ENCODE measurements around the gene DOK5. TPM values are rescaled to one million over a fixed set of nuclear protein-coding genes. Genes with fewer than 3 reads are reported as not detected.
"Not testable (repeated sequence)": the region's sequence is repeated elsewhere in the genome, so short reads cannot be mapped to it uniquely, and the experiment has no call there.

The DOK5 gene
- polyA plus RNA-seq, 1 donor, result 9.7 TPM

DNA sequence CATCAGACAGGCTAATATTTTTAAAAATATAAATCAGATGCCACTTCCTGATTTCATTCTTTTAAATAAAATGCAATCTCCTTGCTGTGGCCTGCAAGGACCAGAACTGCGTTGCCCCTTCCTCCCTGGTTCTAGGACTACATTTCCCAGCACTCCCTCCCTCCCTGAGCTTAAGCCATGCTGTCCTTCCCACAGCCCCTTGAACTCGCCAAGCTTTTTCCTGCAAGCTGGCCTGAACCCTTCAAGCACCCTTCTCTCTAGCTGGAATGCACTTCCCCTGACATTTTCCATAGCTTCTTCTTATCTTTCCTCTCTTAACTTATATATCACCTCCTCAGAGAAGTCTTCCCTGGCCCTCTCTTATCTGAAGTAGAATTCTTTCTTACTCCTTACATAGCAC is 6.1 kb upstream of the DOK5 start:
- no peak for DNase-seq

DNA sequence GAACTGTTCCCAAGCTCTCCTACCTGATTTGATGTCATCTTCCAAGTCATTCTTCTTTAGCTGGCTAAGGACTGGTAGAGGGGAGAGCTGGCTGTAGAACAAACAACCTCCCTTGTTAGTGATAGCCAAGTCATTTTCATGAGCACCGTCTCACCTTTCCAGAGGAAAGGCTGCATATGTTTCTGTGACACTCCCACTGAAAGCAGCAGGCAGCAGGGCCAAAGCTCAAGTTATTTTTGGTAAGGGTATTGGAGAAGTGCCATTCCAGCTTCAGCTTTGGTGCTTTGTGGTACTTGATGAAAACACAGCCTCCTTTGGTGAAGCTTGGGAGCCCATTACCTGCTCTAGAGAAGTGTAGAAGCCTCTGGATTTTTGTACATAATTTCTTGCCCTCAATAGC is 5.4 kb upstream of the DOK5 start:
- DNase-seq, result no peak

DNA sequence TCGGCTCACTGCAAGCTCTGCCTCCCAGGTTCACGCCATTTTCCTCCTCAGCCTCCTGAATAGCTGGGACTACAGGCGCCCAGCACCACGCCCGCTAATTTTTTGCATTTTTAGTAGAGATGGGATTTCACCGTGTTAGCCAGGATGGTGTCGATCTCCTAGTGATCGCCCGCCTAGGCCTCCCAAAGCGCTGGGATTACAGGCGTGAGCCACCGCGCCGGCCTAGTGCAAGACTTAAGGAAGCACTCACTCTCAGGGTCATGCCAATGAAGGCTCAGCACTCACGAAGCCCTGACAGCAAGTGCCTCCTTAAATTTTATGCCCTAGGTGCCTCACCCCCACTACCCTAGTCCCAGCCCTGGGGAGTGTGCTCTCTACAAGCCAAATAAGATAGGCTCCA is 4.7 kb upstream of the DOK5 start:
- no peak for DNase-seq

DNA sequence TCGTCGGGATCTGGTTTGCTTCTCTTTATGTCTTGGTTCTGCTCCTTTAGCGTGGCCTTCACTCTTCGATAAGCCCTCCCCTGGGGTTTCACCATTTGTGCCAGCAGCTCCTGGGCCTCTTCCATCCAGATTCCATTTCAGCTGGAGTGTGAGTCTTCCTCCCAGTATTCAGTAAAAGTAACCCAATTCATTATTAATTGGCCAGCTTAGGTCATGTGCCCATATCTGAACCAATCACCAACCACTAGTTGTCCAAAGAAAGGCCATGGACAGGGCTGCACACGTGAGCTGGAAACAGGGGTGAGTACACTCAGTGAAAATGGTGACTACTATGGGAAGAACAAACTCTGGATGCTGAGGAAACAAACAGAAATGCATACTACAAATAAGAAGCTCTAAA is 2.8 kb upstream of the DOK5 start:
- DNase-seq, result no peak

DNA sequence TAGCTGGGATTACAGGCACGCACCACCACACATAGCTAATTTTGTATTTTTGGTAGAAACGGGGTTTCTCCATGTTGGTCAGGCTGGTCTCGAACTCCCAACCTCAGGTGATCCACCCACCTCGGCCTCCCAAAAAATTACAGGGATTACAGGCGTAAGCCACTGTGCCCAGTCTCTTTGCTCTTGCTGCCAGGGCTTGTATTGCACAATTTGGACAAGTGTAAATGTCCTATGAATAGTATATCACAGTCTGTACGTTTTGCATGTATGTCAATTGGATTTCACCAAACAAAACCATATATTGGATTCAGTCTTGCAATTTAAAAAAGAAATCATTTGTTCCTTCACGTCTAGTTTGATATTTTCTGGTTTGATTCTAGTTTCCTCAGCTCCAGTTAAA is 2.1 kb upstream of the DOK5 start:
- DNase-seq, result no peak

DNA sequence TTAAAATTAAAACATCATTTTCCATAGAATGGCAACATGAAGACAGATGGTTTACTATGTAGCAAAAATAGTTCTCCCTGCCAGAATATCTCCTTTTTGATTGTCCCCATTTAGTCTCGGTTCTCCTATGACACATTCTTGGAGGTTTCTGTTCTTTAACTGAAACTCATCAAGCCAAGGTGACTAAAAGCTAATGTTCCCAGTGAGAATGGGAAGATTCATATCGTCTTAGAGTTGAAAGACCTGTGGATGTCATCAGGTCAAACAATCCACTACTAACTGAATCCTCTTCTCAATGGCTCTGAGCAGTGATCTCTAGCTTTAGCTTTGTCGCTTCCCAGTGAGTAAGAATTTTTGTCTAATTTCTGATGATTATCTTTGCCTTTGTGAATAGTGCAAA is 1.3 kb upstream of the DOK5 start:
- no peak for DNase-seq

DNA sequence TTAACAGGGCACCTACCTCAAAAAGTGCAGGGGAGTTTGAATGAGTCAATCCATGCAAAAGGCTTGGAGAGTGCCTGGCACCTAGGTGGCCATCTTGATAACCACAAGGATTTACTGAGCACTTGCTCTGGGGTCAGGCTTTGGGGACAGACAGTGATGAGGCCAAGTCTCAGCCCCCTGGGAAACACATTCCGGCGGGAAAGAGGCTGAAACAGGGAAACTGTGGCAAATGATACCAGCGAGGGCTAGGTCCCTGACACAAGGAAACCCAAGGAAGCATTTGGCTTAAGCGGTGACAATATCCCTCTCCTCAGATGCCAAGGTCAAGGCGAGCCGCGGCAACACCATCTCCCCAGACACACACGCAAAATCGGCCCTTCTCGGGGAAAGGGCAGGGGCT is 527 bp upstream of the DOK5 start:
- DNase-seq, result no peak

DNA sequence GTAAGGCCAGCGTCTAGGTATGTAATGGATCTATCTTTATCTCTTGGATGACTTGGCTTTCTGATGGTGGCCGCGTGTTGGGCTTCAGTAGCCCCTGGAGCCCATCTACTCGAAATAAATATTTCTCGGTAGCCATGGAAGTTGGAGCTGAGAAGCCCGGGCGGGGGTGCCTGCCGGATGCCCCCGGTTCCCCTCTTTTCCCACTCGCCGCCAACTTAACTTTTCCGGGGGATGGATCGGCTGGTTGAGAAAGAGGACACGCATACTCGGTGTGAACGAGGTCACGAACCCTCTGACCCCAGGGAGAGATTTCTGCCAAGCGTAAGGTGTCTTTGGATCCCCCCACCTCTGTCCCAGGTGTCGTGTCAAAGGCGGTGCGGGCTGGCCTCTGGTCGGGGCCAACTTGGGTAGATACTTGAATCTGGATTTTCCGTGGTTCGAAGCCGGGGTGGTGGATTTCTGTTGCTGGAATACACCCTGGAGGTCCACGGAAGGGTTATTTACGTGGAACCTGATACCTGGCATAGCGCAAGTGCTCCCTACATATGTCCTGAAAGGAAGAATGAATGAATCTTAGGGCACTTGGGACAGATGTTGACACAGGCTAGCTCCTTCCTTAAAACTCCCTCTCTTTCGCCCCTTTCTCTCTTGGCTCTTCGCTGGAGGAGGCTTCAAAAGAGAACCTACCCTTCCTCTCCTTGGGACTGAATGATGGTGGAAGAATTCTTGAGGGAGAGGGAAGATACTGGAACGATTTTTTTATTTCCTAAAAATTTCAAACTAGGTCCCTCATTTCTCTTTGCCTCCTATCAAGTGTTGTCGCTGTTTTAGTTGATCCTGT is 996 bp downstream of the DOK5 start:
- DNase-seq, result no peak

DNA sequence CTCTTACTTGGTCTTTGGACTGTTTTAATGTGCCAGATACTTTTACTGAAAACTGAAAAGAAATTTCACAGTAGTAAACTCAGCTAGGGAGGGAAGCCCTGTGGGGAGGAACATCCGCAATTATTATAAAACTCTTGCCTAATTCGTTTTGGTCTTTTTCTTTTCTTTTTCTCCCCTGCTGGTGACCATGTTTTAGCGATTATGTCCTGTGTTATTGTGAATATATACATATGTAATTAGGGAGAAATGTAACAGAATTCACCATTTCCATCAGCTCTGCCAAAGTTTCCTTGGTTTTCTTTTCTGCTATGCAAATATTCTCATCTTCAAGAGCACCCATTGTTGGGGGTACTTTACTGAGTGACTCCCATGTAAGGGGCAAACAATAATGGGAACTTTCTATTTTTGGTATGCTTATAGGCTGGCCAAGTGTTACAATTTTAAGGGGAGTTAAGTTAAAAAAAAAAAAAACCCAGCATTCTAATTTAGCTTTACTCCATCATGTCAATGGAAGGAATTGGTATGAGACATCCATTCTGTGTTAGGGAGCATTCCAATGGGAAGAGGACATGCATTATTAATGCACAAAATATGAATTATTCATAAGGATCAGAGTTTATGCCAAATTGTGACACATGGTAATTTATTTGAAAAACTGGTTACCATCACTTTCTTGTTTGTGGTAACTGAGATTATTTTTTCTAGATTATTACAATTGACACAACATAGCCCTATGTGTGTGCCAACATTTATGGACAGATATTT is 2.0 kb downstream of the DOK5 start:
- no peak for DNase-seq

DNA sequence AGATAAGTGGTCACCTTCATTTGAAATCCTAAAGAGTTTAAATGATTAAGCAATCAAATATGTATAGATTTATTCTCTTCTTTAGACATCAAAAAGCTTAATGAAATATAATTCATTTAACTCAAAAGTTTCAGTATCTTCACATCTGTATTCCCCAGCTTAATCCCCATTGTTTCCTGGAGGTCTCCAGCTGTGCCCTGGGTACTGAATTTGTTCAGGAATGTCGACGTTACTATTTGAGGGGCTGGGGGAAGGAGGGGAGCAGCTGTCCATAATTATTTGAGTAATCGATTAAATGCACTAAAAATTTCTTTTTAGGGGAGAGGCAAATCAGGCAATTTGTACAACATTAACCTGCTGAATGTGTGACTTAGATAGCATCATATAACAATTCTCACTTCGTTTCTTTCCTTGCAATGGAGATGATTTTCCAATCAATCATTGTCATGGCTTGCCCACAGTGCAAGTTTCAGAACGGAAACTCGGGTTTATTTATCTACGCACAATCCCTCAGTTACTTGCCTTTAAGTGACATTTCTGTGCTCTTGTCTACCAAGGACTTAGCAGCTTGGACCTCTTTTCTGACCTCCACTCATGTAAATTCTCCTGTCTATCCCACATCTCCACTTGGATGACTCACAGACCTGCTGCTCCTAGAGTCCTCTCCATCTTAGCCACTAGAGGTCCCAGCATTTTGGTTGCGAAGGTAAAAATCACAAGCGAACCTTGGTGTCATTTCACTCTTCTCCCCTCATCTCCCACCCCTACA is 3.9 kb downstream of the DOK5 start:
- no peak for DNase-seq

DNA sequence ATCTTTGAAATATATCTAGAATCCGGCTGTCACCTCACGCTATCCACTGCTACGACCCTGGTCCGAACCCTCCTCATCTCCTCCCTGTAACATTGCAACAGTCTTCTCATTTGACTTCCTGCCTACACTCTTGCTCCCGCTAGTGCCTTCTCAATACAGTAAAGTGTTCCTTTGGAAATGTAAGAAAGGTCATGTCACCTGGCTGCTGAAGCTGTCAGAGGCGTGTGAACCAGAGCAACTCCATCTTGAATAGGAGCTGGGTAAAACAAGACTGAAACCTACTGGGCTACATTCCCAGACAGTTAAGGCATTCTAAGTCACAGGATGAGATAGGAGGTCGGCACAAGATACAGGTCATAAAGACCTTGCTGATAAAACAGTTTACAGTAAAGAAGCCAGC is 4.5 kb downstream of the DOK5 start:
- not testable (repeated sequence) for DNase-seq

DNA sequence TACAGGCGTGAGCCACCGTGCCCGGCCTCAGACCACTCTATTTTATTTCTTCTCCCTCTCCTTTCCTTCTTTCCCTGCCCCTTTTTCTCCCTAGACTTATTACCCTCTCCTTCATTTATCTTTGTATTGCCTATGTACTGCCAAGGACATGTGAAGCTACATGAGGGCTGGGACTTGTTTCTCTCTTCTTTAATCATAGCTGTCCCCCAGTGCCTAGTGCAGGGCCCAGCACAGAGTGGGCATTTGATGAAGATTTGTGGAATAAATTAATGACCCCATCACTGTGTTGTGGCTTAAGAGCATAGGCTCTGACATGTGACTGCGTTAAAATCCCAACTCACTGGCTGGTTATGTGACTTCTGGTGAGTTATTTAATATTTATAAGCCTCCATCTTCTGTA is 6.0 kb downstream of the DOK5 start:
- DNase-seq, result no peak

DNA sequence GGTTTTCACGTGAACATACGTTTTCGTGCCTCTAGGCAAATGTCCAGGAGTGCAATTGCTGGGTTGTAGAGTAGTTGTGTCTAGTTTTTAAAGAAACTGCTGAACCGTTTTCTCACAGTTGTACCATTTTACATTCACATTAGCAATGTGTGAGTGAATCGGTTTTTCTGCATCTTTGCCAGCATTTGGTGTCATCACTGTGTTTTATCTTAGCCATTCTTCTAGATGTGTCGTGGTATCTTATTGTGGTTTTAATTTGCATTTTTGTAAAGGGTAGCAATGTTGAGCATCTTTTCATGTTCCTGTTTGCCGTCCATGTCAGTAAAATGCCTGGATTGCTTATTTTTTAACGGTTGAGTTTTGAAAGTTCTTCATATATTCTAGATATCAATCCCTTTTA is 10.2 kb downstream of the DOK5 start:
- DNase-seq, result no peak

DNA sequence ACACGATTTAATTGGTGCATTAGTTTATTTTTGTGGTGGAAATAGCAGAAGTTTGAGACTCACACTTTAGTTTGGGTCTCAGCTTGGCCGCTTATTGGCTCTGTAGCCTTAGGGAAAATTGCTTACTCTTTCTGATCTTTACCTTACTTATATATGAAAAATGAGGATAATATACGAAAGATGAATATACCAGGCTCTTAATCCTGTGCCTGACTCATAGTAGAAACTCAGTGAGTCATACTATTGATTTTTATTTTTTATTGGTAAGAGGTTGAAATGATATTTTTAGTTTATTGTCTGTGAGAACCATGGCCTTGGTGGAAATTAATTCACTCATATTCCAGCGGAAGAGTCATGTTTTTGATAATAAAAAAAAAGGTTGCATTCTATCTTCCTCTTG is 11.2 kb downstream of the DOK5 start:
- DNase-seq, result no peak

DNA sequence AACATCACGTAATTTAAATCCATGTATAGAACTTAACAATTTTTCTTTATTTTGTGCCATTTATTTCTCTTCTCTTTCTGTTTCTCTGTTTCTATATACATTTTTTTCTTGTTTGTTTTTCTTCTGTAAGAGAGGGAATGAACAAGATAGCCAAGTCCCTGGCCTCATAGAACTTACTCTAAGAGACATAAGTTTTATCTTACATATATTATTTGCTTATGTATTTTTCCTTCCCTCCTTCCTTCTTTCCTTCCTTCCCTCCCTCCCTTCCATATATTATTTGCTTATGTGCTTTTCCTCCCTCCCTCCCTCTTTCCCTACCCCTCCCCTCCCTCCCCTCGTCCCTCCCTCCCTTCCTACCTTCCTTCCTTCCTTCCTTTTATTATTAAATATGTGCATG is 13.0 kb downstream of the DOK5 start:
- no peak for DNase-seq

DNA sequence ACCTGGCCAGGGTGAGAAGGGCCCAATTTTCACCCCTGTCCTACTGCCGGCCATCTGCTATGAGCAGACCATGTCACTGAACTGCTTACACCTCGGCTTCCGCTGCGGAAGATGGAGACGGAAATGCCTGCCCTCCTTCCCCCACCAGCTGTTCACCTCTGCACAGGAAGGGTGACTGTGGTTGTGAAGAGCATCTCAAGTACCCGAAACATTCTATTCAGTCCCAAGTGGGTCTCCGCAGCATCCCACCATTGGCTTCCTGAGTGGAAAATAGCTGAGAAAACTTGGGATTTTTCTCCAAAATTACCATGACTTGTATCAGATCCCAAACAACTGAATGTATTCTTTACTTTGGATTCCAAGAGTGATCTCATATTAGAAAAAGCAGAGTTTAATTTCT is 16.1 kb downstream of the DOK5 start:
- no peak for DNase-seq

DNA sequence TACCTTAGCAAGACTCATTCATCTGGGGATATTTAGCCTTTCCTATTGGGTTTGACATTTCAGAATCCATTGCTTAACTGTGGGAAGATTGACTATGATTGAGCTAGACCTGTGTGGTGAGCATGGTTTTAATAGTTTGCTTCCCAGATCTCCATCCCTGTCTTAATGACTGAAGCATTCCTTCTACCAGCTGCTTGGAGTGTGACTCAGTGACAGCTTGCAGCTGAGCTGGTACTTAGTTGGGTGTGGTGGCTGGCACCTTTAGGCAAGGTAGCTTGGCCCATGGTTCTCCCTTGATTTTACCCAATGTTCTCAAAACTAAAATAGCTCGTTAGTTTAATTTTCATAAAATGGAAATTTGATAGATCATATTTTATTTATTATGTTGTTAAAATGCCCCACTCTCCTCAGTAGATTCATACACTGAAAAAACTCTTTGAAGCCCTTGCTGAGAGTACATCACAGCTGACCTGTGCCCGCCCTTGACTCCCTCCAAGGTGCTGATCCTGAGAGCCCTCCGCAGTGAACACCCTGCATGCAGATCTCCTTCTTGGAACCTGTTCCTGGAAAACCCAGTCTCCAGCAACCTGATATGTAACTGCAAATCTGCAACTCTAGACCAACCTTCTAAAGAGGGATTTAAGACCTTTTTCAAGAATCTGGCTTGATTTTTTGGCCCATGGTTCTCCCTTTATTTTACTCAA is 19.1 kb downstream of the DOK5 start:
- no peak for DNase-seq

DNA sequence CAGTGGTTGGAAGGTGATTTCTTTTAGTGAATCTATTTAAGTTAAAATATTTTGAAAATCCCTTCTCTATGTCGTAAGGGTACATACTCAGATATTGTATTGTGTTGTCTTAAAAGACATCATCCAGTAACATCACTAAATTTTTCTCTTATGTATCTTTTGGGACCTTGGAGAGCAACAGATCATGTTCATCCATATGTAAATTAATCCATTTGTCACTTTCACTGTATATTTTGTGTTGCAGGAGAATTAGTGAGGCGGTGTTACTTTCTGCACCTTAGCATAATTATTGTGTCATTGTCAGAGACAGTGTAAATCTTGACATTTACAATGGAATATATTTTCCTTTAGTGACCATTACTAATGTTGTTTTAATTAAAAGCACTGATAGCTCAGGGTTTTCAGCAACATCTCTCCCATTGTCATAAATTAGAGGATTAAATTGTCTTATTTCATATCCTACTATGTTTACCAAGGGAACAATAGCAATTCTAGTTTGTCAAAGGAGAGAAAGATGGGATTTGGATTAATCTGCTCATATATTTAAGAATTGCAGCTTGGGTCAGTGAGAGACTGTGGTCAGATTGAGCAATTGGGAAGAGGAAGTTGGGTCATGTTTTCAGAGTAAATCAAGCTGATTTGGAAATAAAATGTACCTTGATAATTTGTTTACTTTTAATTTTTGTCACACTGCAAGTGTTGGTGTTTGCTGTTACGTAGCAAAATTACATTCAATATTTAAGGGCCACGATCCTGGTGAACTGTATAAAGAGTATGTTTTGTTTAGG is 22.7 kb downstream of the DOK5 start:
- DNase-seq, result no peak

DNA sequence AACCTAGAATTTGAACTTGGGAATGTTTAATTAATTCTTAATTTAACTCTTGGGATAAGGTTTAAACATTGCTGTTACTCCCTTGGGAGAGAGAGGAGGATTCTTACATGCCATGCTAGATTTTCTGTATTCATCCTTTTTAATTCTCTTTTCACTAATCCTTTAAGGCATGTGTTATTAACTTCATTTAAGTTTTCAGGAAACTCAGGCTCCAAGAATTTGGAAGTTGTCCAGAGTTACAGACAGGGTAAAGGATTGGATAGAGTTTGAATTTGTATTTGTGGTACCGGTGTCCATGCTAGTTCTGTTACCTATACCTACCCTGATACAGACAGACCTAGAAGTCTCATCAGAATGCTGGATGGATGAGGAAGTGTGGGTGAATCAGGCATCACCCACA is 23.7 kb downstream of the DOK5 start:
- DNase-seq, result no peak

DNA sequence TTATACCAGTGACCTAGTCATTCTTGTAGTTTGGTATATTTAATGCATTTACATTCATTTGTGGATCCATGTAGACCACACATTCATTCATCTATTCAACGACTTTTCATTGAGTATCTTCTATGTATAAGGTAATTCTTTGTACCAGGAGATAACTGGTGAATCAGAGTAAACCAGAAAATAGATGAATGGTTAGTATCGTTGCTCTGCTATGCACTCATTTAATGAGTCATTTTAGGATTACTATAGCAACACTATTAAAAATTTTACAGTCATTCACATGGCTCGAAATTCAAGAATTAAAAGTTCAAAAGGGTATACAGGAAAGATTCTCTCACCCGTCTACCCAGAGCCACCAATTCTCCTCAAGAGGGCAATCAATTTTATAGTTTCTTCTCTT is 26.8 kb downstream of the DOK5 start:
- no peak for DNase-seq

DNA sequence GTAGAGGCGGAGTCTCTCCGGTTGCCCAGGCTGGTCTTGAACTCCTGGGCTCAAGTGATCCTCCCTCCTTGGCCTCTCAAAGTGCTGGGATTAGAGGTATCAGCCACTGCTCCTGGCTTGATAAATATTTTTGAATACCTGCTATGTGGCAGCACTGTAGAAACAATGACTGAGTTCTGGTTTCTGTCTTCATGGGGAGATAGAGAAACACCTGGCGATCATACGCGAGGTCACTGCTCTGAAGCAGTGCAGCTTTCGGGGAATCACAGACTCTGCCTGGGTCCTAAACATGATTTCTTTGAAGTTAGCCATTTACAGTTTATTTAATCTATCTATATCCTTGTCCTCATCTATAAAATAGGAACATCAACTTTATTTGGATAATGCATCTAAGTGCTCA is 31.2 kb downstream of the DOK5 start:
- DNase-seq, result no peak
